Cardiac muscle cell (in vitro differentiated cells and primary cell): ENCODE results near the gene CLDN17. TPM values are rescaled to one million over a fixed set of nuclear protein-coding genes. Genes with fewer than 3 reads are reported as not detected.

Experiments
- DNase-seq, 2 donors: peaks; one replicate each; pipeline versions ENCODE4 v3.0.0 to v3.0.0-alpha.2; 2010 to 2017; ENCODE audit warnings: low read depth in 1 of 2, low spot score in 1 of 2
- H3K27ac ChIP-seq: fragments of 200-600 bp; sonication (generic); 2 replicates; pipeline ENCODE4 v1.5.1; 2016
- H3K27me3 ChIP-seq: fragments of 200-600 bp; sonication (generic); 2 replicates; pipeline ENCODE4 v1.6.0; 2016; ENCODE audit warnings: control low read depth
- H3K36me3 ChIP-seq: fragments of 200-600 bp; sonication (generic); 2 replicates; pipeline ENCODE4 v1.5.1; 2016; ENCODE audit warnings: control low read depth
- H3K4me1 ChIP-seq: fragments of 200-600 bp; sonication (generic); 2 replicates; pipeline ENCODE4 v1.8.1; 2017; ENCODE audit warnings: low read depth, mild to moderate bottlenecking, mixed run types
- H3K4me3 ChIP-seq: fragments of 200-600 bp; sonication (generic); 2 replicates; pipeline ENCODE4 v1.5.1; 2016; ENCODE audit warnings: mild to moderate bottlenecking
- H3K9me3 ChIP-seq: fragments of 200-600 bp; sonication (generic); 2 replicates; pipeline ENCODE4 v1.5.1; 2017; ENCODE audit warnings: low read depth, mild to moderate bottlenecking, control low read depth
- polyA plus RNA-seq: library from polyadenylated mRNA; unstranded; fragments of >200 nt; fragmentation: Nextera tagmentation; extraction: Ambion mirVana; gene quantifications from 2 replicates; pipeline ENCODE4 v1.2.1, GENCODE V29; 2016
- total RNA-seq: library from RNA; depleted of rRNA; stranded (reverse); fragments of >200 nt; gene quantifications from 2 replicates; pipeline ENCODE4 v1.2.3, GENCODE V29; 2016
- TF ChIP-seq, protein P1 (sequence below): IDR thresholded peaks from 2 replicates; pipeline ENCODE4 v1.5.1; 2012; ENCODE audit warnings: low read depth, mild to moderate bottlenecking, low read length

Gene CLDN17, protein sequence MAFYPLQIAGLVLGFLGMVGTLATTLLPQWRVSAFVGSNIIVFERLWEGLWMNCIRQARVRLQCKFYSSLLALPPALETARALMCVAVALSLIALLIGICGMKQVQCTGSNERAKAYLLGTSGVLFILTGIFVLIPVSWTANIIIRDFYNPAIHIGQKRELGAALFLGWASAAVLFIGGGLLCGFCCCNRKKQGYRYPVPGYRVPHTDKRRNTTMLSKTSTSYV
- total RNA-seq = not detected in 2 replicates
- not detected in 2 replicates for polyA plus RNA-seq

DNA sequence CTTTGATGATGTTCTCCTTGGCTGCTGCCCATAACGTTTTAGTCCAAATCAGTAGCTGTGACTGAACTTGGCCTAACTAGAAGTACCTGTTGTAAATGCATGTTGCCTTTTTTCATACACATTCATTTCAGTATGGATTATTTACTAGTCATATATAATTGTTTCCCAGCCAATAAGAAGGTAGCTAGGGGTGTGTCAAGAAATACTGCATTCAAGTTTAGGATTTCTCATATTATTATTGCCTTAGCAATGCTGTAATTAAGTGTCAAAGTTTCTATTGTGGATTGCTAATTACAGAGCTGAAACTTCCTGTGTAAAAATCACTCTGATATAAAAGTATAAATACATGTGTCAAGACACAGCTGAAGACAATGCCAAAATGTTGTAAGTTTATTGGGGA lies at the start of gene CLDN17:
Gene CLDN17, minus strand, starts transcription at position 101 of the 400 bp plus-strand sequence. CDS start 188 bp downstream, outside the sequence.
- Histone ChIP-seq H3K27me3 (no peaks in the 10 kb centered on the region), H3K9me3 (no peaks in the 10 kb centered on the region), H3K36me3 (no peaks in the 10 kb centered on the region), H3K4me1 (no peaks in the 10 kb centered on the region), H3K27ac (no peak within 1 kb of the TSS), H3K4me3 (no peak within 1 kb of the TSS)
- no peak for DNase-seq
- TF ChIP-seq, protein P1, sequence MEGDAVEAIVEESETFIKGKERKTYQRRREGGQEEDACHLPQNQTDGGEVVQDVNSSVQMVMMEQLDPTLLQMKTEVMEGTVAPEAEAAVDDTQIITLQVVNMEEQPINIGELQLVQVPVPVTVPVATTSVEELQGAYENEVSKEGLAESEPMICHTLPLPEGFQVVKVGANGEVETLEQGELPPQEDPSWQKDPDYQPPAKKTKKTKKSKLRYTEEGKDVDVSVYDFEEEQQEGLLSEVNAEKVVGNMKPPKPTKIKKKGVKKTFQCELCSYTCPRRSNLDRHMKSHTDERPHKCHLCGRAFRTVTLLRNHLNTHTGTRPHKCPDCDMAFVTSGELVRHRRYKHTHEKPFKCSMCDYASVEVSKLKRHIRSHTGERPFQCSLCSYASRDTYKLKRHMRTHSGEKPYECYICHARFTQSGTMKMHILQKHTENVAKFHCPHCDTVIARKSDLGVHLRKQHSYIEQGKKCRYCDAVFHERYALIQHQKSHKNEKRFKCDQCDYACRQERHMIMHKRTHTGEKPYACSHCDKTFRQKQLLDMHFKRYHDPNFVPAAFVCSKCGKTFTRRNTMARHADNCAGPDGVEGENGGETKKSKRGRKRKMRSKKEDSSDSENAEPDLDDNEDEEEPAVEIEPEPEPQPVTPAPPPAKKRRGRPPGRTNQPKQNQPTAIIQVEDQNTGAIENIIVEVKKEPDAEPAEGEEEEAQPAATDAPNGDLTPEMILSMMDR = no peak

DNA sequence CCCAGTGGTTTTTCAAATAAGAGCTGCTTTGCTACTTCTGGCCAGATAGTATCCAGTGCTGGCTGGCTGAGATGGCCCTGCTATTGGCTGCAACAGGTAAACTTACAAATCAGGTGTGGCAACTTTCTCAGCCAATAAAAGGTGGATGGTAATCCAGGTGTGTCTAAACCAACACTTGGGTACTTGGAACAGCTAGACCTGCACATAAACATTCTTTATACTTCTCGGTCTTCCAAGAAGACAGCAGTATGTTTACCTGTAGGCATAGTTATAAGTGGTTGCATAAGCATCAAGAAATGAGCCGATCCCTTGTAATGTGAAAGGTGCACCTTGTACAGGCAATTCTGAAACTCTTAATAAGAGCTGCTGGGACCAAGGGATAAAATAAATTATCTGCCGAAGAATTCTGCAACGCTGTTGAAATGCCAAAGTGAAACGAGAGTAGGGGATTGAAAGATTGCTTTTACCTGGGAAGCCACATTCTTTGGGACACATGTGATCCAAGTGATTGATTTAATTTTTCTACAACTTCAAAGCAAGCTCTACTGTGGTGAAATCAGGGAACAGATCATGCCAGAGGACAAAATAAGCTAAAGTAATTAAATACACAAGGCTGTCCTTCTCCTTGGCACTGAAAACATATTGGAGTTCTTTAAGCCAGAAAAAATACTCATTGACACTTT lies 49.6 kb upstream of the CLDN17 start, which contains the start of gene CLDN8:
Gene CLDN8, minus strand, starts transcription at position 57 of the 683 bp plus-strand sequence. CDS start 172 bp downstream, outside the sequence.
- DNase-seq = no peak
- Histone ChIP-seq H3K27ac (no peak within 1 kb of the TSS), H3K4me3 (no peak within 1 kb of the TSS), H3K4me1 (no peaks in the 10 kb centered on the region), H3K9me3 (no peaks in the 10 kb centered on the region), H3K36me3 (no peaks in the 10 kb centered on the region), H3K27me3 (no peaks in the 10 kb centered on the region)
- TF ChIP-seq, protein P1 = no peak

DNA sequence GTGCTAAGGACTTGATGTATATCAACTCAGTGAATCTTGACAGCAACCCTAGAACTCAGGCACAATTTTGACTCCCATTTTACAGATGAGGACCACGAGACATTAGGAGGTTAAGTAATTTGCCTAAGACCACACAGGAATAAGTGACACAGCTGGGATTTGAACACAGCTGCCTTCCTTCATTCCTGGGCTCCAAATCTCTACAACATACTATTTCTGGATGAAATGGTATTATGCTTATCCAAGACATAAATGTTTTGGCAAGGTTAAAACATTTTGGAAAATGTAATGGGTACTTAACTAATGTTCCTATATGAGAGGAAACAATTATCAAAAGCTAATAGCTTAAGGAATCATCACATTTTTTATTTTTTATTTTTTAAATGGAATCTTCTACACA lies 44.5 kb upstream of the CLDN17 start:
- Histone ChIP-seq H3K4me3 (no peak overlapping the region), H3K9me3 (no peaks in the 10 kb centered on the region), H3K4me1 (no peaks in the 10 kb centered on the region), H3K27ac (no peak overlapping the region), H3K27me3 (no peaks in the 10 kb centered on the region), H3K36me3 (no peaks in the 10 kb centered on the region)
- DNase-seq = no peak
- TF ChIP-seq, protein P1 = no peak

DNA sequence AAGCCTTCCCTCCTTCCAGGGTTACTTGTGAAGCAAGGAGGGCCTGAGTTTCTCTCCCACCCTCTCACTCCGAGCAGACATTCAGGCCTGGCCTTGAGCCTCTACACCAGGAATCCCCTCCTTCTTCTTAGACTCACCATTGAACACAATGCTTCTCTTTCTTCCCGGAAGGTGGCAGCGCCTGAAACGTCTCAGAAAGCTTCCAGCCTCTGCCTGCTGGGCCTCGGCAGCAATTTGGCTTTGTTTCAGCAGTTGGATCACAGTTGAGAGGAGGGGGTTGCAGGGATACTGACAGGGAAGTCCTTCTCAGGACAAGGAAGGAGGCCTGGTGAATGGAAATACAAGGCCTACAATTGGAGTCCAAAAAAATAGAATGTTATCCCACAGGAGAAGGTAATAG lies 43.0 kb upstream of the CLDN17 start:
- H3K27ac ChIP-seq = no peak overlapping the region
- no peak overlapping the region for H3K4me3 ChIP-seq
- no peaks in the 10 kb centered on the region for H3K36me3 ChIP-seq
- H3K27me3 ChIP-seq = no peaks in the 10 kb centered on the region
- no peaks in the 10 kb centered on the region for H3K9me3 ChIP-seq
- no peaks in the 10 kb centered on the region for H3K4me1 ChIP-seq
- TF ChIP-seq, protein P1 = peak; percentile 23
- DNase-seq = peak in 1 of 2 donors; percentile 27

DNA sequence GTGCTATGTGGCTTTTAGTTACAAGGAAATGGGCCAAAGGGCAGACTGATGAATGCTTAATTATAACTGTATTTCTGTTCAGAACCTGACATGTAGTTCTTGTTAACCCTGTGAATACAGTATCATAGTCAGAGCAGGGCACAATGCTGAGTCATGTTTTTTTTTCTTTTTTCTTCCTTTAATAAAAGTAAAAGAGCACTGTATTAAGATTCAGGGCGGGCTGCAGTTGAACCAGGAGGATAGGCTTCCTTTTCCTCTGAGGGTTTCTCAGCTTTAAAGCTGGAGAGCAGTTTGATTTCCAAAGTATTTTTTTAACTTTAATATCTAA lies 40.6 kb upstream of the CLDN17 start:
- H3K27me3 ChIP-seq = no peaks in the 10 kb centered on the region
- H3K9me3 ChIP-seq = no peaks in the 10 kb centered on the region
- no peak for DNase-seq
- H3K4me1 ChIP-seq = no peaks in the 10 kb centered on the region
- H3K27ac ChIP-seq = no peak overlapping the region
- TF ChIP-seq, protein P1 = no peak
- H3K4me3 ChIP-seq = no peak overlapping the region
- H3K36me3 ChIP-seq = no peaks in the 10 kb centered on the region
